ENCODE results near the gene PAX1. TPM values are rescaled to one million over a fixed set of nuclear protein-coding genes. Genes with fewer than 3 reads are reported as not detected.

PAX1 gene
- total RNA-seq, 1 donor from 2014 or later: 2.7 TPM

DNA sequence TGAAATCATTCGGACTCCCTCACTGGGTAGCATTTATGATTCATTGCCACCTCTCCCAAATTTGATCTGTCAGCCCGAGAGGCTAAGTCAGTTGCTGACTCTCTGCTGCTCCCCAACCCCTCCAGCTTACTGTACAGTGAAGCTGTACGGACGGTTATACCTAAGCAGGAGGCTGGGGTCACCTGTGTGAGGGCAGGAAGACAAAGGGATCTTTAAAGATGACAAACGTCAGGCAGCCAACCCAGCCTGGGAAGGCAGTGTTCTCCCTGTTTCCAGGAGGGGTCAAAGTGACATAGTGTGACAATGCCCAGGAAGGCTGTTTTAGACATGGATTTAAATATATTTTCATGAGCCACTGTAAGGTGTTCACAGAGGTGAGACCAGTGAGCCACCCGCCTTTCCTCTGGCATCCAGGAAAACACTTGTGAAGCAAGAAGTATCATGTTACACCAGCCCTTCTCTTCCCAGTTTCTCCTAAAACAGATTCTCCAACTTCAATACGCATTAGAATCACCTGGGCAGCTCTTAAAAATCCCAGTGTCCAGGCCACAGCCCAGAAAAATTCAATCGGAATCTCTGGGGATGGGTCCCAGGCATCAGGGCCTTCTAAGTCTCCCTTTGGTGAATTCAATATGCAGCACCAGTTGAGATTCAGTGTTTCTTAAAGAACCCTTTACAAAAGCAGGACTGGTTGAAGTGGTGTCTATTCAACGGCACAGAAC, 6.8 kb upstream of the PAX1 start:
- Mint-ChIP-seq H3K4me1 (ENCODE audit: unreplicated experiment) (peaks cover 5% of the 10 kb centered on the region), H3K9me3 (no peaks in the 10 kb centered on the region), H3K27ac (no peak overlapping the region), H3K27me3 (peaks cover 97% of the 10 kb centered on the region), H3K36me3 (no peaks in the 10 kb centered on the region), H3K4me3 (no peak overlapping the region)
- peak; percentile 53 for DNase-seq (ENCODE audit: extremely low spot score, unreplicated experiment)
- TF ChIP-seq CTCF (conservative IDR thresholded peaks at IDR 0.05): no peak

DNA sequence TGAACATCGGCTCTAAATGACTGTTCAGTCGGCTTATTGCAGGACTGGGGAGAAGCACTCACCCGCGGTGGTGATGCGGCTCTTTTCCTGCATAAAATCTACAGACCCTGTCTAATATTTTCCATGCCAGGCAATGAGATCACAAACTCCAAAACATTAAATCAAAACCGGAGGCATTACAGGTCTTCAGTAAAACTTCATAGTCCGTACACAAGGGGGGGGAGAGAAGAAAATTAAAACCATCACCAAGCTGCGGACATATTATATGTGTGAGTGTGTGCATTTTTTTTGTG, 6.3 kb upstream of the PAX1 start:
- Mint-ChIP-seq H3K4me3 (no peak overlapping the region), H3K36me3 (no peaks in the 10 kb centered on the region), H3K4me1 (ENCODE audit: unreplicated experiment) (peaks cover 5% of the 10 kb centered on the region), H3K27me3 (peaks cover 97% of the 10 kb centered on the region), H3K9me3 (no peaks in the 10 kb centered on the region), H3K27ac (no peak overlapping the region)
- no peak for TF ChIP-seq CTCF (conservative IDR thresholded peaks at IDR 0.05)
- DNase-seq (ENCODE audit: extremely low spot score, unreplicated experiment): no peak

DNA sequence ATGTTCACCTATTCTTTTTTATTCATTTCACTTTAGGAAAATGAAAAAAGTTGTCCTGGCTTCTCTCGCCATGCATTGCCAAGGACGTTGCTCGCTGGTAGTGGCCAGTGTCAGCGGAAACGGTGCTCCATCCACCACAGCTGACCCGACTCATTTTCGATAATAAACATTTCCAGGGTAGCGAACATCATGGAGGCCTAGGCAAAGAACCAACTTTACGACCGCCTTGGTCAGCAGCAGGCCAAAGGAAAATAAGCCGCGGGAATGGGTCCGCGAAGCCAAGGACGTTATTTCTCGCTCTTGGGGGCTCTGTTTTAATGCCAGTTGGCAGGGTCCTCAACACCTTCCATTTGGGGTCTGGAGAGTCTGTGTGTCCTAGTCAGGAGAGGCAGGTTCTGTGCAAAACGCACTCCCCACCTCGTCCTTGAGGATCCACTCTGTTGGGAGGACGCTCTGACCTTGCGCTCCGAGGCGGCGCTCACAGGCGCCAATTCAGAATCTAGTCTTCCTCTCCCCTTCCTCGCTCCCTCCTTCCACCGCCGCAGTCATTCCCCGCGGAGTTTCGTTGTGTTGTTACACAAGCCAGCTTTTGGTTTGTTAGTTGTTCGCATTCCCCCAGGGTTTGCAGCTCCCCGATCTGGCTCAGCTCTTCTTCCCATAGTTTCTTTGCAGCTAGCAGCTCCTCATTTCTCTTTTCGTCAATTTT, 4.1 kb upstream of the PAX1 start:
- H3K36me3 Mint-ChIP-seq: no peaks in the 10 kb centered on the region
- peaks cover 98% of the 10 kb centered on the region for H3K27me3 Mint-ChIP-seq
- H3K4me3 Mint-ChIP-seq: no peak overlapping the region
- peaks cover 5% of the 10 kb centered on the region for H3K4me1 Mint-ChIP-seq (ENCODE audit: unreplicated experiment)
- H3K9me3 Mint-ChIP-seq: no peaks in the 10 kb centered on the region
- H3K27ac Mint-ChIP-seq: no peak overlapping the region
- no peak for TF ChIP-seq CTCF (conservative IDR thresholded peaks at IDR 0.05)
- DNase-seq (ENCODE audit: extremely low spot score, unreplicated experiment): peak; percentile 42

GRCh38 chr20:21702016-21702415, 3.4 kb upstream of the PAX1 start:
- H3K4me1 Mint-ChIP-seq (ENCODE audit: unreplicated experiment): peaks cover 5% of the 10 kb centered on the region
- H3K27me3 Mint-ChIP-seq: peaks cover 98% of the 10 kb centered on the region

More at GRCh38 chr20:21702016-21702415, 3.4 kb upstream of the PAX1 start:
- Mint-ChIP-seq H3K27ac (no peak overlapping the region), H3K9me3 (no peaks in the 10 kb centered on the region), H3K36me3 (no peaks in the 10 kb centered on the region), H3K4me3 (no peak overlapping the region)
- no peak for TF ChIP-seq CTCF (conservative IDR thresholded peaks at IDR 0.05)
- DNase-seq (ENCODE audit: extremely low spot score, unreplicated experiment): no peak
